Measurements from ENCODE around the gene KCNG2.

Gene KCNG2

DNA sequence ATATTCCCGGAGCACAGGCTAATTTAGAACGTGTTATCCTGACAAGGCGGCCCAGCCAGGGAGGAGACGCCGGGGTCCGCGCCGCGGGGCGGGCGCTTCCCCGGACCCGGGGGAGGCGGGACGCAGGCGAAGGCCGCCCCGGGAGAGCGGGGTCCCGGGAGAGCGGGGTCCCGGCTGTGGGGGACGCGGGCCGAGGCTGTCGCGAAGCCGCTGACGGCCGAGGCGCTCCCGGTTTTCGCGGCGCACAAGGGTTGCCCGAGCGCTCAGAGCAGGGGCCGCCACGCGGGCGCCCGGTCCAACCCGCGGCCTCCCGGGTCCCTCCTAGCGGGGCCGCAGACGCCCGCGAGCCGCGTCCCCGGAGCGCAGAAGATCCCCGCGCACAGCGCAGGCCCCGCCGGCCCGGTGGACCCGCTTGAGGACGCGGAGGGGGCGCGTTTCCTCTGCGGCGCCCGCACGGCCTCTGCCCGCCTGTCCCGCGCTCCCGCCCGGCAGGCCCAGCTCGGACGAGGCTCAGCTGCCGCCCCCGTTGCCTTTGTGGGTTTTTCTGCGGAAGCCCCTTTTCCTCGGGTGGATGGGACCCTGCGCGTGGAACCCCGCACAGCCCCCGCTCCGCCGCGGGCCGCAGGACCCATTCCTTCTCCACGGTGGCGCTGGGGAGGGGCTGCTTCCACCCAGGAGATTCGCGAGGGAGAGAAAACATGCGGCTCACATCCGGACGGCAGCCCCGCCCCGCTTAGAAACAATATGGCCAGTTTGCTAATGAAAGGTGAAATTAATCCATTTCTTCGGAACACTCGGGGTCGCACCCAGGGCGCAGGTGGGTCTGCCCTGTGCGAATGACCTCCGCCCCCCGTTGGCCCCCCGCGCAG, 9.6 kb upstream of the KCNG2 start:
- no peak overlapping the region for H3K4me3 Mint-ChIP-seq
- no peaks in the 10 kb centered on the region for H3K36me3 Mint-ChIP-seq
- peaks cover 47% of the 10 kb centered on the region for H3K27me3 Mint-ChIP-seq
- peaks cover 13% of the 10 kb centered on the region for H3K4me1 Mint-ChIP-seq
- H3K9me3 Mint-ChIP-seq: no peaks in the 10 kb centered on the region
- no peak overlapping the region for H3K27ac Mint-ChIP-seq

DNA sequence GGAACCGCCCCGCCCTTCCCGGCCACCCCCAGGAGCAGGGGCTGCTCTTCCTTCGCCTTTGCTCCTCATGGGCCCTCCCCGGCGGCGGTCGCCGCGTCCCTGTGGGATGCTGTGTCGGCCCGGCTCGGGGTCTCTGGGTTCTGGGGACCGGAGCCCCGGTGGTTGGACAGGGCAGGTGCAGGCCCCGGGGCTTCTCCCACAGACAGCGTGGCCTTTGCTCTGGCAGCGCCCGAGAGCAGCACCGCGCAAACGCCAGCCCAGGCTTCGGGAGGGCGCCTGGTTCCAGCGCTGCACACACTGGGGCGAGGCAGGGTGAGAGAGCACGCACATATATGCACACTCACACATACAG, 9.0 kb upstream of the KCNG2 start:
- Mint-ChIP-seq H3K36me3 (no peaks in the 10 kb centered on the region), H3K4me1 (peaks cover 13% of the 10 kb centered on the region), H3K27ac (no peak overlapping the region), H3K4me3 (no peak overlapping the region), H3K27me3 (peaks cover 49% of the 10 kb centered on the region), H3K9me3 (no peaks in the 10 kb centered on the region)

DNA sequence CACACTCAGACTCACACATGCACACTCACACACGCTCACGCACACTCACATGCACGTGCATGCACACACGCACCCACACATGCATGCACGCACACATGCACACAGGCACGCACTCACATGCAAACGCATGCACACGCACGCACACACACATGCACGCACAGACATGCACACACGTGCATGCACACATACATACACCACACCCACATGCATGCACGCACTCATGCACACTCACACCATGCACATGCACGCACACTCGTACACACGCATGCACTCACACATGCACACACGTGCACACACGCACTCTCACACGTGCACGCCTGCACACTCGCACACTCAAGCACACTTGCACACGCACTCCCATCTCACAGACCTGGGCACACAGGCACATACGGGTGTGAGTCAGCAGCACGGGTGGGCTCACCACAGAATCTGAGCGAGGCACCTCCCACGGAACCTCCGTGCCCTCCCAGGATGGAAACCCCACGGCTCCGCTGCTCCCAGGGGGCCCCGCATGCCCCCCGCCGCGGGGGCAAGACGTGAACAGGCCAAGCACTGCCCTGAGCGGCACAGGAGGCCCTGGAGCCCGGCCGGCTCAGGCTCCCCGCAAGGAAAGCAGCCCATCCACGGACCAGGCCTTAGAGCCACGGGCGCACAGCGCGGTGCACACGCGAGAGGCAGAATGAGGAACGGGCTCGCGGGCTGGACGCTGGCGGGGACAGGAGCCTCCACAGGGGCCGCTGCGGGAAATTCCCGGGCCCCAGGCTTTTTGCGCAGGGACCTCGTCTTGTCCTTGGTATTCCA, 8.4 kb upstream of the KCNG2 start:
- Mint-ChIP-seq H3K4me1 (peaks cover 13% of the 10 kb centered on the region), H3K36me3 (no peaks in the 10 kb centered on the region), H3K27me3 (peaks cover 52% of the 10 kb centered on the region), H3K9me3 (no peaks in the 10 kb centered on the region), H3K4me3 (no peak overlapping the region), H3K27ac (no peak overlapping the region)

DNA sequence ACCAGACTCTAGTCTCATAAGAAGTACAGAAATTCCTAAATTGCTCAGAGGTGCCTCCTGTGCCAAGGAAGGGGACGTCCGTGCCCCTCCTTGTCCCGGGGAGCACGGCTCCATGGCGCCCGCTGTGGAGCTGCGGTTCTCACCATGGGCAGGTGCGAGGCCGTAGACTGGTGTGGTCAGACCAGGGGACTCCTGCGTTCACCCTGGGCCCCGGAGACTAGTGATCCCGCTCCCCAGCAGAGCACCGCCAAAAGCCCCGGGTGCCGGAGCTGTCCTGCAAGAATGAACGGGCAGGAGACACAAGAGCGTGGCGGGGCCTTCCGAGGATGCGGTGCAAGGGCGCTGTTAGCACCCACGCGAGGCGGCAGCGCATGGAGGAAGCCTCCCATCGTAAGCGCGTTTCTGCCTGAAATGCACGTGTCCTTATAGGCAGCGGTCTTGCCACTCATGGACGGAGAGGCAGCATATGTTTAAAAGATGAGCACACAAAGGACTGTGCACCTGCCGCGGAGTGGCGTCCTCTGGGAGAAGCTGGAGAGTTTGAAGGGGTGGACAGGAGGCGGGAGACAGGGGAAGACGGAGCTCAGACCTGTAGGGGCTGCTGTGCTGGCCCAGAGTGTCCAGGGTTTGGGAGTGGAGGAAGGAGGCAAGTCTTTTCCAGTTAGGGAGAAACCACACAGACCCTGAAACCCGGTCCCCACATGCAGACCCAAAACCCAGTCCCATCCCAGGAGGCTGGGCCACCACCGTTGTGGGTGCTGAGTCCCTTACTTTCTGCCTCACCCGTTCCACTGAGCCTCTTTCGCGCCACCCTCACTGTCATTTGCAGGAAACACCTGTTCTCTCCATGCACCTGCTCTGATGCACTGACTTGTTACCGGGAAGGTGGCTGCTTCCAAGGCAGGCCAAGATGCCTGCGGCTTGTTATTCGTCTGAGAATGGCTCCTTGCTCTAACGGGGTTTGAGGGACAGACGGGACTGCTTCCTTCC, 7.5 kb upstream of the KCNG2 start:
- H3K4me3 Mint-ChIP-seq: no peak overlapping the region
- H3K27me3 Mint-ChIP-seq: peaks cover 57% of the 10 kb centered on the region
- H3K27ac Mint-ChIP-seq: no peak overlapping the region
- no peaks in the 10 kb centered on the region for H3K36me3 Mint-ChIP-seq
- H3K9me3 Mint-ChIP-seq: no peaks in the 10 kb centered on the region
- peaks cover 13% of the 10 kb centered on the region for H3K4me1 Mint-ChIP-seq

DNA sequence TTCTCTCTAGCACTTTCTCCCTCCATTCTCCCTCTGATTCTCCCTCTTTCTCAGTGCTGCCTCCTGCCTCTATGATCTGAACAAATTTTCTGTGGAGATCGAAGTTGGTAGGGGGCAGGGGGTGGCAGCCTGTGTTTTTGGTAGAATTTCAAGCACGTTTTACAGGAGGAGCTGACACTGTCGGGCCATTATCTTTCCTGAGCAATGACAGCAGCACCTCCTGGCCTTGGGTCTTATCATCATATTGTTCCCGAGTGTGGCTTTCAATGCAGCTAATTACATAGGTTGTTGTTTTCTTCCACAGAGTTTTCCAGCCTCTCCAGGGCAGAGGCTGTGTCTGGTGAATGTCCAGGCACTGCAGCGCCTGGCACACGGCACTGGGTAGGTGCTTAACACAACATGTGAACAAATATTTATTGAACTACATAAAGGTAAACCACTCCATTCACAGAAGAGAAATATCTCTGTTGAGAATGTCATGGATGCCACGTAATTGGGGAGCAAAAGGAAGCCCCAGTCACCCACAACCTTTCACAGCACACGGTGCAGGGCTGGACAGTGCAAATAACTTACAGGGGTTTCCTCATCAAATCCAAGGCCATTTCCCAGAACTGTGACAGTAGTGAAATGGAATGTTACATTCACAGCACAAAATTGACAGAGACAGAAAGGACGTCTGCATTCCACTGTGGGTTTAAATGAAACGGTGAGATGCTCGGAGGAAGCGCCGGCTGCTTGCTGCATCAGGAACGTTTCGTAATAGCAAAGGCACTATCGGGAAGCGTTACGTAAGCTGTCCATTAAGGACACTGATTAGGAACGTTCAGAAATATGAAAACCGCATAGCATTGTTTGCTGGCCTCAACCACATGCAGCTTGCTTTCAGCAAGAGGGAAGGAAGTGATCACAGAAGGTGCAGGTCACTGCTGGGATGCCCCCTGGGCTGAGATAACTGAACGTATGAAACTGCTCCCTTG, 6.5 kb upstream of the KCNG2 start:
- H3K4me1 Mint-ChIP-seq: peaks cover 13% of the 10 kb centered on the region
- H3K27ac Mint-ChIP-seq: no peak overlapping the region
- H3K4me3 Mint-ChIP-seq: no peak overlapping the region
- no peaks in the 10 kb centered on the region for H3K36me3 Mint-ChIP-seq
- H3K27me3 Mint-ChIP-seq: peaks cover 54% of the 10 kb centered on the region
- no peaks in the 10 kb centered on the region for H3K9me3 Mint-ChIP-seq

DNA sequence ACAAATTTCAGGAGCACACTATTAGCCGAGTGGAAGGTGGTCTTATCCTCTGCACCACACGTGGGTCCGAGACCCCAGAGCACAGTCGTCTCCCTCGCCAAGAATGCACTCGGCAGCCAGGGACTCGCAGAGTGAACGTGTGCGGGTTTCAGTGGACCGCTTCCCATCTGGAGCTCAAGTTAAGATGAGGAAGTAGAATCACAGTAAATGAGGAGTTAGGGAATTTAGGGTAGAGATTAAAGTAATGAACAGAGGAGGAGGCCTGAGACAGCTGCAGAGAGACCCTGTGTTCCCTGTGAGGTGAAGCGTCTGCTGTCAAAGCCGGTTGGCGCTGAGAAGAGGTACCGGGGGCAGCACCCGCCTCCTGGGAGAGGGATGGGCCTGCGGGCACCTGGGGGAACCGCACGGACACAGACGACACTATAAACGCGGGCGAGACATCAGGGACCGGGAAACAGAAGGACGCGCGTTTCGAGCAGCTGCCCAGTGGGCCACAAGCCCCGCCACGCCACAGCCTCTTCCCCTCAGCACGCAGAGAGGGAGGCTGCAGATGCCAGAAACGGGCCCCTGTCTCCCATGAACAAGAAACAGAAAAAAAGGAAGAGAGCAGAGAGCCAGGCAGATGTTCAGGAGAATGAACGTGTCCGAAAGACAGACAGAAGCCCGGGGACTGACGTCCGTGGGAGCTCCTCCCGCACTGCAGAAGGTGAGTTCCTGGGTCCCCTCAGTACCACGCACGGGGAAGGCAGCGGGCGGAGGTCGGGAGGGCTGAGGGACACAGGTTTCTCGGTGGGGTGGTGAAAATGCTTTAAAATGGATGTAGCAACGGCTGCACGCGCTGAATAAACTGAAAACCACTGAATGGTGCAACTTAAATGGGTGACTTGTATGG, 5.4 kb upstream of the KCNG2 start:
- peaks cover 16% of the 10 kb centered on the region for H3K4me1 Mint-ChIP-seq
- no peaks in the 10 kb centered on the region for H3K36me3 Mint-ChIP-seq
- no peaks in the 10 kb centered on the region for H3K9me3 Mint-ChIP-seq
- H3K27ac Mint-ChIP-seq: no peak overlapping the region
- peaks cover 53% of the 10 kb centered on the region for H3K27me3 Mint-ChIP-seq
- H3K4me3 Mint-ChIP-seq: no peak overlapping the region

DNA sequence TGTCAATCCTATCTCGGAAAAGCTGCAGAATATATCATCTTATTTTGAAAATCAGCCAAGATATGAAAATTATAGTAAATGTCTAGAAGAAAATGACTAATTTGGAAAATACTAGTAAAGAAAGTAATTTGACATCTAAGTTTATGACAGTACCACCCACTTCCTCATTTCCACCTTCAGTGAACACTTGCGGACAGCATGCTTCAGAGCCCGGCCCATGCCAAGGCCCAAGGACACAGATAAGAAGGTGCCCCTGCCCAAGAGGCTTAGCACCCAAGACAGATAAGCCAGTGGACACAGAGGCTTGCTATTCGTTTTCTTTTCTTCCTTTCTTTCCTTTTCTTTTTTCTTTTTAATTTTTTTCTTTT, 4.8 kb upstream of the KCNG2 start:
- Mint-ChIP-seq H3K27ac (no peak overlapping the region), H3K4me3 (no peak overlapping the region), H3K36me3 (no peaks in the 10 kb centered on the region), H3K9me3 (no peaks in the 10 kb centered on the region), H3K4me1 (peaks cover 18% of the 10 kb centered on the region), H3K27me3 (peaks cover 53% of the 10 kb centered on the region)

DNA sequence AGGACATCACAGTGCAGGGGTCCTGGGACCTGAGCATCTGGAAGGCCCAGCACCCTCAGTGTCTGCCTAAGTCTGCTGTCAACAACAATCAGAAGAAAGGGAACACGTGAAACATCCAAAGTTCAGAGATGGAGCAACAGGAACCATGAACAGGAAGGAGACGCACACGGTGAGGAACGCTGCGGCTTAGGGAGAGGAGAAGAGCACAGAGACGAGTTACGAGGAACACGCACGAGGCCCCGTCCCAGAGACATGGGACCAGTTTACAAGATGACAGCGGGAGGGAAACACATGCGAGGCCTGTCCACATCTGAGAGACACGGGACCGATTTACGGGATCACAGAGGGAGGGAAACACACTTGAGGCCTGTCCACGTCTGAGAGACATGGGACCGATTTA, 2.9 kb upstream of the KCNG2 start:
- Mint-ChIP-seq H3K9me3 (no peaks in the 10 kb centered on the region), H3K27me3 (peaks cover 55% of the 10 kb centered on the region), H3K4me1 (peaks cover 29% of the 10 kb centered on the region), H3K36me3 (no peaks in the 10 kb centered on the region), H3K4me3 (no peak overlapping the region), H3K27ac (no peak overlapping the region)

DNA sequence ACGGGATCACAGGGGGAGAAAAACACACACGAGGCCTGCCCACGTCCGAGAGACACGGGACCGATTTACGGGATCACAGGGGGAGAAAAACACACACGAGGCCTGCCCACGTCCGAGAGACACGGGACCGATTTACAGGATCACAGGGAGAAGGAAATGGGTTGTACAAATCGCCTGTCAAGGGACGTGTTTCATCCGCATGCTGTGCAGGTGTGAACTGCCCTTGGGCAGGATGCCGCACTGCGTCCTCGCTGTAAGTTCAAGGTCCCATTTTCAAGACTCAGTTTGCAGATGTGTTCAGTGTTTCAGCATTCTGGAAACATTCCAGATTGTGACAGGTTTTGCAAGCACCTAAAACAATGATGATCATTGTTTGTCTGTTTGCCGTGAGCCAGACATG, 2.3 kb upstream of the KCNG2 start:
- no peak overlapping the region for H3K27ac Mint-ChIP-seq
- no peaks in the 10 kb centered on the region for H3K9me3 Mint-ChIP-seq
- H3K4me3 Mint-ChIP-seq: no peak overlapping the region
- no peaks in the 10 kb centered on the region for H3K36me3 Mint-ChIP-seq
- peaks cover 55% of the 10 kb centered on the region for H3K27me3 Mint-ChIP-seq
- H3K4me1 Mint-ChIP-seq: peaks cover 33% of the 10 kb centered on the region

DNA sequence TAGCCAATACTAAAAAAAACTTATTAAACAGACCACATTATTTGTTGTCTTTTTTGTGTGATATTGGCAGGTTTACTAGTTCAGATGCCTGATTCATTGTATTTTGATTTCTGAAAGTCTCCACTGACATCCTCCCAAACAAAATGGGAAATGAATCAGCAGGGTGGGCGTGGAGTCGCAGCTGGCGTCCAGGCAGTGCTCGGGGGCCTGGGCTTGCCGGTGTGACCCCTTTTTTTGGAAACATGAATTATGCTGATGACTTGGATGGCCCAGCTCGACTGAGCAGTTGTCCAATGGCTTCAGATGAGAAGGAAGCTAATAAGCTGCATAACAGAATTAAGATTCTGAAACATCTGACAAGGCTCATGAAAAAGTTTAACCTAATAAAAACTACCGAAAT, 1.7 kb upstream of the KCNG2 start:
- Mint-ChIP-seq H3K4me3 (no peak overlapping the region), H3K36me3 (no peaks in the 10 kb centered on the region), H3K27ac (no peak overlapping the region), H3K4me1 (peaks cover 33% of the 10 kb centered on the region), H3K27me3 (peaks cover 51% of the 10 kb centered on the region), H3K9me3 (no peaks in the 10 kb centered on the region)

DNA sequence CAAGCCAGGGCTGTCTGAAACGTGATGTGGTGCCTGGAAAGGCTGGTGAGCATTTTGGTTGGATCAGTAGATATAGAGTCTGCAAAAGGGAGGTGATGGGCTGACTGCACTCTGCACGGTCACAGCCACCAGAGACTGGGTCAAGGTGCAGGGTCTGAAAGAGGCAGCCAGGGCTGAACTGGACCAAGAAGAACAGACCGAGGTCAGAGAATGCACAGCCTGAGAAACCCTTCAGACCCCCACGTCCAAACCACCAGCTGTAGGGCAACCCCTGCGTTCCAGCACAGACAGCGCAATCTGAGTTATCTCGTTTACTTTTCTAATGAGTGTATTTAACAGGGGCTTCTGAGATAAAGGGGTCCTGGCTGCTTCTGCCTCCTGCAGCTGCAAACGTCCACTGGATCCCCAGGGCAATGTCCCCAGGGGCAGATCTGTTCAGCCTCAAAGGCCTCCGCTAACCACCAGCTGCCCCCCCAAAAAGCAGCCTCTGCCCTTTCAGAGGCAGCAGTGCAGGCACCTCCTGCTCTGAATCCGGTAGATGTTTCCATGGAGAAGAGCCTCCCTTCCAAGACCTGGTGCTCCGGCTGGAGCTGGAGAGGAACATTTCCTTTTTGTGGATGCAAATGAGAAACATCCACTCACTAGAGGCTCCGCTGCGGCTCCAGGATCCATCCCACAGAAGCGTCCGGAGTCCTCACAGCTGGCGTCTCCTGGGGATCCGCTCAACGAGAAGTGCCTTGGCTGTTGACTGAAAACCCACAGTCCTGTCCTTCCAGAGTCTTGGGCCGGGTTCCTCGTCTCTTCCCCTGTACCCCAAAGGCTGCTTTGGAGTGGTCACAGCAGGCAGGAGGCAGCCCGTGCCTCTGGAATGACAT, 970 bp upstream of the KCNG2 start:
- peak overlapping the region; percentile 80 for H3K4me3 Mint-ChIP-seq
- H3K27me3 Mint-ChIP-seq: peaks cover 44% of the 10 kb centered on the region
- peaks cover 25% of the 10 kb centered on the region for H3K4me1 Mint-ChIP-seq
- H3K27ac Mint-ChIP-seq: no peak overlapping the region
- no peaks in the 10 kb centered on the region for H3K9me3 Mint-ChIP-seq
- no peaks in the 10 kb centered on the region for H3K36me3 Mint-ChIP-seq

DNA sequence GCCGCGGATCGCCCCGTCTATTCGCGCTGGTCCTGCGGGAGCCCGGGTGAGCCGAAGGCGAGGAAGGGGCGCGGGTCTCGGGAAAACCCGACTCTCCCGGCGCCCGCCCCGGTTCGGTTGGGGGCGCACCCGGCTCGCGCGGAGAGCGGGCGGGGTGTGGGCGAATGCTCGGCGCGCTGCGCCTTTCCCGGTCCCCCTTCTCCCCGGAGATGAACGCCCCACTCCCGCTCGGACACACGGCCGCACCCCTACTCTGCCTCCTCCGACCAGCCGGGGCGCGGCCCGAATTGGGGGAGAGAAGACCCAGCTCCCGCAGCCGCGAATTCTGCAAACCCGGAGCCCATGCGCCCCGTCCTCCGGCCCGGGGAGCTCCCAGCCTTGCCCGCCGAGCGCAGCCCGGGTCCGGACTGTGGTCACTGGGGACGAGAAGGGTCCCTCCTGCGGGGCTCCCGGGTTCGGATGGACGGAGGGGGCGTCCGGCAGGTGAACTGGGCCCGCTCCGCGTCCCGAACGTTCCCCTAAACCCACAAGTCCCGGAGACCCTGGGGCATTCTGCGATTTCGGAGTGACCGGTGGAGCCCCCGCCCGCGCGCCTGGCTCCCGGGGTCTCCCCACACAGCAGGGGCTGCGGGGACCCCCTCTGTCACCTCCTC, 734 bp downstream of the KCNG2 start:
- Mint-ChIP-seq H3K4me1 (peaks cover 20% of the 10 kb centered on the region), H3K27me3 (peaks cover 35% of the 10 kb centered on the region), H3K4me3 (peak overlapping the region; percentile 49), H3K27ac (no peak overlapping the region), H3K9me3 (no peaks in the 10 kb centered on the region), H3K36me3 (no peaks in the 10 kb centered on the region)

DNA sequence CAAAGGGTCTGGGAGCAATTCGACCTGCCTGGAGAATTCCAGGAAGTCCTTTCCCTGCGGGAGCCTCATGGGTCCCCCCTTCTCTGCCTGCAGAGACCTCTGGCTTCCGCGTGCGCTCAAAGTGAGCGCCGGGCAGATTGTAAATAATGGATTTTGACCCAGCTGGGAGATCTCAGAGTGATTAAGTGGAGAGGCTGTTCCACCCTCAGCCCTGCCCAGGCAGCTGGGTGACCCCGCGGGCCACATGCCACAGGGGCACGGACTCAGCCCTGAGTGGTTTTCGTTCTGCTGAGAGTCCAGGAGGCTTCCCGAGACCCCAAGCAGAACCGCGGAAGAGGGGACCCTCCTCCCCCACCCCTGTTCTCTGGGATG, 1.2 kb downstream of the KCNG2 start:
- peak overlapping the region; percentile 49 for H3K4me3 Mint-ChIP-seq
- H3K36me3 Mint-ChIP-seq: no peaks in the 10 kb centered on the region
- H3K27ac Mint-ChIP-seq: no peak overlapping the region
- H3K27me3 Mint-ChIP-seq: peaks cover 33% of the 10 kb centered on the region
- H3K4me1 Mint-ChIP-seq: peaks cover 20% of the 10 kb centered on the region
- no peaks in the 10 kb centered on the region for H3K9me3 Mint-ChIP-seq
